Retina (tissue), 1 donor: ENCODE measurements around the gene NR2C1.
"Not testable (repeated sequence)": the region's sequence is repeated elsewhere in the genome, so short reads cannot be mapped to it uniquely, and the experiment has no call there.

Experiments
- DNase-seq: peaks from one replicate; pipeline ENCODE4 v3.0.0-alpha.2; 2016

The NR2C1 gene

DNA sequence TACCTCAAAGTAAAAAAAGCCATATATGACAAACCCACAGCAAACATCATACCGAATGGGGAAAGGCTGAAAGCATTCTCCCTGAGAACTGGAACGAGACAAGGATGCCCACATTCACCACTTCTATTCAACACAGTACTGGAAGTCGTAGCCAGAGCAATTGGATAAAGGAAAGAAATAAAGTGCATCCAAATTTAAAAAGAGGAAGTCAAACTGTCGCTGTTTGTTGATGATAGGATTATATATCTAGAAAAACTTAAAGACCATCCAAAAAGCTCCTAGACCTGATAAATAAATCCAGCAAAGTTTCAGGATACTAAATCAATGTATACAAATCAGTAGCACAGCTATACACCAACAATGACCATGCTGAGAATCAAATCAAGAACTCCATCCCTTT lies 75.1 kb downstream of the NR2C1 start:
- DNase-seq = no peak

- no peak for DNase-seq
These were observed 75.7 kb downstream of the NR2C1 start for GRCh38 chr12:94997726-94998125.

DNA sequence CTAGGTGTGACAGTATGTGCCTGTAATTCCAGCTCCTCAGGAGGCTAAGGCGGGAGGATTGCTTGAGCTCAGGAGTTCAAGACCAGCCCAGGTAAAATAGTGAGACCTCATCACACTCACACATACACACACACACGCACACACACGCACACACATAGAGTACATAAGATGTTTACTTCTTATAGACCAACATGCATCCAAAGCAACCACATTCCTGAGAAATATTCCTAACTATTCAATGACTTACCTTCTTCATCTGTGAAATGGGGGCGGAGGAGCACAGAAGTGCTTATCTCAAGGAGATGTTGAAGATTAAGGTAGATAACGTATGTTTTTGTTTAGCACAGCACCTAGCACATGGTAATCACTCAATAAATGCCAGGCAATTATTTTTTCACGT lies 76.4 kb downstream of the NR2C1 start:
- no peak for DNase-seq

GRCh38 chr12:94994312-94994711 lies 79.1 kb downstream of the NR2C1 start:
- no peak for DNase-seq

DNA sequence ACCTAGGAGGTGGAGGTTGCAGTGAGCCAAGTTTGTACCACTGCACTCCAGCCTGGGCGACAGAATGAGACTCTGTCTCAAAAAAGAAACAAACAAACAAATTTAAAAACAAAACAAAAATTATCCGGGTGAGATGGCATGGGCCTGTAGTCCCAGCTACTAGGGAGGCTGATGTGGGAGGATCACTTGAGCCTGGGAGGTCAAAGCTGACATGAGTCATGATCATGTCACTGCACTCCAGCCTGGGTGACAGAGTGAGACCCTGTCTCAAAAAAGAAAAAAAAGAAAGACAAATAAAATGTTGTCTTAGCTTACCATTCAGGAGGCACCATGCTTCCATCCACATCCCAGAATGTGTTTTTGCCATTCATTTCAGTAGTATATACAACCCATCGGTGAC lies 79.6 kb downstream of the NR2C1 start:
- DNase-seq = not testable (repeated sequence)

DNA sequence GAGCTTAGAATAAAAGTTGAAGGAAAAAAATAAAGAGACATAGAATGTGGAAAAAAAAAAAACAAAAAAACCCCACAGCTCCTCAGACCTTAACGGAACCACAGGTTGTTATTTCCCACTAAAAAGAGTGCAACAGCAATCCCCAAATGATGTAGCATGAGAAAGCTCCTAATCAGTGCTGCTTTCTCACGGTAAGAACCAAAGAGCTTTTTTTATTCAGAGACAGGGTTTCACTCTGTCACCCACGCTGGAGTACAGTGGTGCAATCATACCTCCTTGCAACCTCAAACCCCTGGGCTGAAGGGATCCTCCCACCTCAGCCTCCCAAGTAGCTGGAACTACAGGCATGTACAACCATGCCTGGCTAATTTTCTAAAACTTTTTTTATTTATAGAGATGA lies 83.2 kb downstream of the NR2C1 start:
- DNase-seq = no peak

DNA sequence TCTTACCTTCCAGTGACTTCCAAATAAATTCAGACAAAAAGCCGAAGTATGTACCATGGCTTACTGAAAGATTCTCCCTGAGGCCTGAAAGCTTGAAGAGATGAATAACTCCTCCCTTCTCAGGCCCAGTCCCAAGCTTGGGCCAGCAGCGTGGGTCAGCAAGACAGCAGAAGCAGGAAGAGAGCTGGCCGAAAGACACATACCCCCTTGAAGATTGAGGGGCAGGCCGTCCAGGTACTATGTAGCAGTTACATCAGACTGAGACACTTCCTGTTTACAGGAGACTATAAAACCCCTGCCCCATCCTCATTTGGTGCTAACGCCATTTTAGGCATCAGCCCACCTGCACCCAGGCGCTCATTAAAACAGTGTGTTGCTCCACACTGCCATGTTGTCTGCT lies 84.9 kb downstream of the NR2C1 start:
- DNase-seq = no peak

- DNase-seq = no peak
These were observed 85.6 kb downstream of the NR2C1 start for GRCh38 chr12:94987801-94988200.

GRCh38 chr12:94987076-94987669 lies 86.2 kb downstream of the NR2C1 start:
- DNase-seq = peak; percentile 20

- not testable (repeated sequence) for DNase-seq
These were observed 88.3 kb downstream of the NR2C1 start for GRCh38 chr12:94985099-94985498.

- no peak for DNase-seq
These were observed 90.1 kb downstream of the NR2C1 start for GRCh38 chr12:94983321-94983720.

- DNase-seq = no peak
These were observed 91.0 kb downstream of the NR2C1 start for GRCh38 chr12:94982456-94982855.

- no peak for DNase-seq
These were observed 92.8 kb downstream of the NR2C1 start for GRCh38 chr12:94980577-94980976.

DNA sequence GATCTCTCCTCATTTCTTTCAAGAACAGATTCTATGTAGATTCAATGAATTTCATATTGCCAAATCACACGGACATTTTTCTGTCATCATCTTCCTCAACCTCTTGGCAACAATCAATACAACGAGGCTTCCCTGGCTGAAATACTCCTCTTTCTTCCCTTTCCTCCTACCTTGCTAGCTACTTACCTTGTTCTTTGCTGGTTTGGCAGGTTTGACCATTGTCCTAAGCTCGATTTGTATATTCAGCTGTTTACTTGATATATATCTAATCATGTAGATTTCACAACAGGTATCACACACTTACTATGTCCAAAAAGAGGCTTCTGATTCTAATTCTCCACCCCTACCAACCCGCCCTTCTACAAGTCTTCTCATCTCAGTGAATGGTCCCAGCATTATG lies 93.5 kb downstream of the NR2C1 start:
- DNase-seq = no peak

DNA sequence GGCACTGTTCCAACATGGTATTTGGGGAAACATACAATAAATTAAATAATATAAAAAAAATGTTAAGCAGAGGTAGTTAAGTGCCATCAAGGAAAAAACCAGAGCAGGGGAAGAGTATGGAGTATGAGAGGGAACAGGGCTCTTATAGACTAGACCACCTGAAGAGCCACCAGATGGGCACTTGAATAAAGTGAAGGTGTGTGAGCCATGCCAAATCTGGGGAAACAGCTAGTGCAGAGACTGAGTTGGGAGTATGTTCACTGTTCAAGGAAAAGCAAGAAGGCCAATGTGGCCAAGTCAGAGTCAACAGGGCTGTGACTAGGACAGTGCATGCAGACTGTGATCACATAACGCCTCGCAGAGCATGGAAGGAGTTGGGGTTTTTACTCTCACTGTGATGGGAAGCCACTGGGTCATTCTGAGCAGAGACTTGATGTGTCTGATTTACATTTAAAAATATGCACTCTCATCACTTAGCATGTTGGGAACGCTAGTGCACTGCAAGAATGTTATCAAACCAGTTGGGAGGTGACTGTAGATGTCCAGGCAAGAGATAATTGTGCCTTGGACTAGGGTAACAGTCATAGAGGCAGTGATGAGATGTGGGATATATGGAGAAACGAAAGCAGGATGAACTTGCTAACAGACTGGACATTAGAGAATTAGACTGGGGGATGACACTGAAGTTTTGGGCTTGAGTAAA lies 95.5 kb downstream of the NR2C1 start:
- DNase-seq = no peak

- no peak for DNase-seq
These were observed 100.2 kb downstream of the NR2C1 start for GRCh38 chr12:94973221-94973620.

- no peak for DNase-seq
These were observed 100.6 kb downstream of the NR2C1 start for GRCh38 chr12:94972795-94973194.

DNA sequence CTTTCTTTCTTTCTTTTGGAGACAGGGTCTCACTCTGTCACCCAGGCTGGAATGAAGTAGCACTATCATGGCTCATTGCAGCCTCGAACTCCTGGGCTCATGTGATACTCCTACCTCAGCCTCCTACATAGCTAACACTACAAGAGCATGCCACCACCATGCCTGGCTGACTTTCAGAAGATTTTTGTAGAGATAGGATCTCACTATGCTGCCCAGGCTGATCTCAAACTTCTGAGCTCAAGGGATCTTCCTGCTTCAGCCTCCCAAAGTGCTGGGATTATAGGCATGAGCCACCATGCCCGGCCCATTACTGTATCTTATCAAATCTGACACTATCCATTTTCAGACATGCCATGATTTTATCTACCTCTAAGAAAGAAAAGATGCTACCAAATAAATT lies 101.5 kb downstream of the NR2C1 start:
- DNase-seq = no peak

GRCh38 chr12:94970560-94970959 lies 102.9 kb downstream of the NR2C1 start:
- no peak for DNase-seq
